Nephron progenitor cell (in vitro differentiated cells): ENCODE data around the gene CSMD2.

Source experiments
- DNase-seq: peaks from one replicate; pipeline ENCODE4 v3.0.0; 2021
- H3K27ac Mint-ChIP-seq: 2 replicates; pipeline ENCODE4 v1.8.0; 2021; ENCODE audit warnings: mild to moderate bottlenecking, moderate library complexity, mixed read lengths
- H3K27me3 Mint-ChIP-seq: 2 replicates; pipeline ENCODE4 v1.8.0; 2021; ENCODE audit warnings: mild to moderate bottlenecking, low read depth, mixed read lengths; ENCODE audit not compliant: poor library complexity
- H3K36me3 Mint-ChIP-seq: 2 replicates; pipeline ENCODE4 v1.8.0; 2021; ENCODE audit warnings: low read depth, mixed read lengths
- H3K4me1 Mint-ChIP-seq: 2 replicates; pipeline ENCODE4 v1.8.0; 2021; ENCODE audit warnings: mixed read lengths
- H3K4me3 Mint-ChIP-seq: 2 replicates; pipeline ENCODE4 v1.8.0; 2021; ENCODE audit warnings: mild to moderate bottlenecking, moderate library complexity, mixed read lengths
- H3K9me3 Mint-ChIP-seq: 2 replicates; pipeline ENCODE4 v1.8.0; 2021; ENCODE audit warnings: mild to moderate bottlenecking, moderate library complexity, mixed read lengths
- CTCF ChIP-seq: fragments of 200-600 bp; sonication (generic); IDR thresholded peaks from 2 replicates; pipeline ENCODE4 v1.5.0; 2021; ENCODE audit warnings: antibody characterized with exemption

Gene CSMD2

GRCh38 chr1:33502726-33503125 is 662.3 kb downstream of the CSMD2 start:
- H3K4me3 Mint-ChIP-seq = no peak overlapping the region
- H3K4me1 Mint-ChIP-seq = no peaks in the 10 kb centered on the region
- TF ChIP-seq CTCF = no peak
- H3K9me3 Mint-ChIP-seq = peaks cover 25% of the 10 kb centered on the region
- no peak overlapping the region for H3K27ac Mint-ChIP-seq
- H3K27me3 Mint-ChIP-seq = peaks cover 4% of the 10 kb centered on the region
- H3K36me3 Mint-ChIP-seq = peaks cover 22% of the 10 kb centered on the region
- DNase-seq = no peak

- Mint-ChIP-seq H3K36me3 (peaks cover 32% of the 10 kb centered on the region), H3K27ac (no peak overlapping the region), H3K27me3 (peaks cover 4% of the 10 kb centered on the region), H3K4me3 (no peak overlapping the region), H3K4me1 (no peaks in the 10 kb centered on the region), H3K9me3 (peaks cover 28% of the 10 kb centered on the region)
- no peak for TF ChIP-seq CTCF
- no peak for DNase-seq
Observed at GRCh38 chr1:33501774-33502173, 663.3 kb downstream of the CSMD2 start.

GRCh38 chr1:33501309-33501708 is 663.7 kb downstream of the CSMD2 start:
- Mint-ChIP-seq H3K4me1 (no peaks in the 10 kb centered on the region), H3K27ac (no peak overlapping the region), H3K27me3 (peaks cover 4% of the 10 kb centered on the region), H3K4me3 (no peak overlapping the region), H3K36me3 (peaks cover 36% of the 10 kb centered on the region), H3K9me3 (peaks cover 32% of the 10 kb centered on the region)
- TF ChIP-seq CTCF = no peak
- DNase-seq = no peak

GRCh38 chr1:33500547-33500946 is 664.5 kb downstream of the CSMD2 start:
- peak; percentile 23 for TF ChIP-seq CTCF
- Mint-ChIP-seq H3K36me3 (peaks cover 44% of the 10 kb centered on the region), H3K27me3 (peaks cover 4% of the 10 kb centered on the region), H3K27ac (no peak overlapping the region), H3K4me3 (no peak overlapping the region), H3K4me1 (no peaks in the 10 kb centered on the region), H3K9me3 (peaks cover 39% of the 10 kb centered on the region)
- DNase-seq = no peak

GRCh38 chr1:33497410-33497809 is 667.6 kb downstream of the CSMD2 start:
- Mint-ChIP-seq H3K4me3 (no peak overlapping the region), H3K9me3 (peaks cover 65% of the 10 kb centered on the region), H3K27me3 (peaks cover 4% of the 10 kb centered on the region), H3K27ac (no peak overlapping the region), H3K36me3 (peaks cover 75% of the 10 kb centered on the region), H3K4me1 (no peaks in the 10 kb centered on the region)
- no peak for DNase-seq
- TF ChIP-seq CTCF = no peak

GRCh38 chr1:33494929-33495328 is 670.1 kb downstream of the CSMD2 start:
- no peak overlapping the region for H3K4me3 Mint-ChIP-seq
- H3K9me3 Mint-ChIP-seq = peaks cover 77% of the 10 kb centered on the region
- no peaks in the 10 kb centered on the region for H3K4me1 Mint-ChIP-seq
- DNase-seq = no peak
- no peak overlapping the region for H3K27ac Mint-ChIP-seq
- TF ChIP-seq CTCF = no peak
- peaks cover 91% of the 10 kb centered on the region for H3K36me3 Mint-ChIP-seq
- peaks cover 4% of the 10 kb centered on the region for H3K27me3 Mint-ChIP-seq
